Dedifferentiated amniotic fluid mesenchymal stem cell (primary cell): ENCODE measurements around the gene CCDC154.

Experiments
- DNase-seq: peaks from one replicate; pipeline ENCODE4 v3.0.0-alpha.2; 2016; ENCODE audit errors: extremely low spot score

Gene CCDC154

GRCh38 chr16:1420111-1420539, 24.2 kb downstream of the CCDC154 start:
- no peak for DNase-seq

GRCh38 chr16:1416521-1416941, 27.8 kb downstream of the CCDC154 start:
- DNase-seq, result no peak

- peak; percentile 24 for DNase-seq
Measured at GRCh38 chr16:1414532-1415260, 29.7 kb downstream of the CCDC154 start, which contains the start of gene UNKL. TSS of gene UNKL (minus strand) at chr16:1414704. CDS start at chr16:1414691, 13 bp downstream.

- no peak for DNase-seq
Measured at GRCh38 chr16:1413684-1414531, 30.4 kb downstream of the CCDC154 start.

GRCh38 chr16:1412847-1413246, 31.5 kb downstream of the CCDC154 start:
- DNase-seq, result no peak

GRCh38 chr16:1408171-1408837, 36.1 kb downstream of the CCDC154 start:
- peak; percentile 79 for DNase-seq

GRCh38 chr16:1407753-1408152, 36.6 kb downstream of the CCDC154 start:
- no peak for DNase-seq

- DNase-seq, result no peak
Measured at GRCh38 chr16:1403733-1404132, 40.6 kb downstream of the CCDC154 start.

- DNase-seq, result no peak
Measured at GRCh38 chr16:1403036-1403435, 41.3 kb downstream of the CCDC154 start.

GRCh38 chr16:1401758-1402154, 42.6 kb downstream of the CCDC154 start:
- no peak for DNase-seq

GRCh38 chr16:1401061-1401757, 43.1 kb downstream of the CCDC154 start:
- no peak for DNase-seq

- no peak for DNase-seq
Measured at GRCh38 chr16:1398826-1399581, 45.4 kb downstream of the CCDC154 start.

- DNase-seq, result no peak
Measured at GRCh38 chr16:1398351-1398750, 46.0 kb downstream of the CCDC154 start.

- no peak for DNase-seq
Measured at GRCh38 chr16:1397779-1398178, 46.6 kb downstream of the CCDC154 start.

- DNase-seq, result no peak
Measured at GRCh38 chr16:1395444-1396031, 48.8 kb downstream of the CCDC154 start.

- no peak for DNase-seq
Measured at GRCh38 chr16:1394367-1394951, 49.9 kb downstream of the CCDC154 start.

- no peak for DNase-seq
Measured at GRCh38 chr16:1393613-1394176, 50.7 kb downstream of the CCDC154 start.

- no peak for DNase-seq
Measured at GRCh38 chr16:1392826-1393225, 51.5 kb downstream of the CCDC154 start.

- no peak for DNase-seq
Measured at GRCh38 chr16:1390239-1390779, 54.0 kb downstream of the CCDC154 start.

- no peak for DNase-seq
Measured at GRCh38 chr16:1389762-1390161, 54.6 kb downstream of the CCDC154 start.
